Measurements from ENCODE around the gene MYH1.

DNA sequence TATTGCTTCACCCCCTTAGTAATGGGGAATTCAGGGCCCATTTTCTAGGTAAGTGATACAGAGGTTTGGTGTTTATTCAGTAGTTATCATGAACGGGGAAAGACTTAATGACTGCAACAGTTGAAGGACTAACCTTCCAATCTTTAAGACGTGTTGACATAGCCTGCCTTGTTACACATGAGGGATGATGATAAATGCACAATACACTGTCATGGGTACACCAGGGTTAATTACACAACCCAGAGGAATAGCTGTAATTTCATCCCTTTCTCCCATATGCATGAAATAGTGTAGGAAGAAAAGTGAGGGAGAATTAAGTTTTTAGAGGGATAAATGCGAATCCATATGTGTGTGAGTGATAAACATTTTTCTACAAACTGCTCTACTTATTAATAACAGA is 59.6 kb downstream of the MYH1 start:
- TF ChIP-seq, protein P1, sequence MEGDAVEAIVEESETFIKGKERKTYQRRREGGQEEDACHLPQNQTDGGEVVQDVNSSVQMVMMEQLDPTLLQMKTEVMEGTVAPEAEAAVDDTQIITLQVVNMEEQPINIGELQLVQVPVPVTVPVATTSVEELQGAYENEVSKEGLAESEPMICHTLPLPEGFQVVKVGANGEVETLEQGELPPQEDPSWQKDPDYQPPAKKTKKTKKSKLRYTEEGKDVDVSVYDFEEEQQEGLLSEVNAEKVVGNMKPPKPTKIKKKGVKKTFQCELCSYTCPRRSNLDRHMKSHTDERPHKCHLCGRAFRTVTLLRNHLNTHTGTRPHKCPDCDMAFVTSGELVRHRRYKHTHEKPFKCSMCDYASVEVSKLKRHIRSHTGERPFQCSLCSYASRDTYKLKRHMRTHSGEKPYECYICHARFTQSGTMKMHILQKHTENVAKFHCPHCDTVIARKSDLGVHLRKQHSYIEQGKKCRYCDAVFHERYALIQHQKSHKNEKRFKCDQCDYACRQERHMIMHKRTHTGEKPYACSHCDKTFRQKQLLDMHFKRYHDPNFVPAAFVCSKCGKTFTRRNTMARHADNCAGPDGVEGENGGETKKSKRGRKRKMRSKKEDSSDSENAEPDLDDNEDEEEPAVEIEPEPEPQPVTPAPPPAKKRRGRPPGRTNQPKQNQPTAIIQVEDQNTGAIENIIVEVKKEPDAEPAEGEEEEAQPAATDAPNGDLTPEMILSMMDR (IDR thresholded peaks at IDR 0.05; ENCODE audit: low read depth, low read length) = no peak
- TF ChIP-seq EZH2phosphoT487 (IDR thresholded peaks at IDR 0.05; ENCODE audit: low read depth) = no peak
